Activated CD4-positive, alpha-beta T cell treated with anti-CD3 and anti-CD28 coated beads, Interleukin-2, Interleukin-4, amounts not matched to agents 100 ng/mL and 50 ng/mL, durations not matched to agents 16 hours and 8 hours (primary cell): Measurements from ENCODE around the gene MRPS18A.
A peak's percentile ranks its signal among the peaks of the same experiment; 100 is the strongest.
"Not testable (repeated sequence)": the region's sequence is repeated elsewhere in the genome, so short reads cannot be mapped to it uniquely, and the experiment has no call there.

Experiments
- DNase-seq: peaks from one replicate; pipeline ENCODE4 v3.0.0-alpha.2; 2020; ENCODE audit warnings: low spot score

Gene MRPS18A

DNA sequence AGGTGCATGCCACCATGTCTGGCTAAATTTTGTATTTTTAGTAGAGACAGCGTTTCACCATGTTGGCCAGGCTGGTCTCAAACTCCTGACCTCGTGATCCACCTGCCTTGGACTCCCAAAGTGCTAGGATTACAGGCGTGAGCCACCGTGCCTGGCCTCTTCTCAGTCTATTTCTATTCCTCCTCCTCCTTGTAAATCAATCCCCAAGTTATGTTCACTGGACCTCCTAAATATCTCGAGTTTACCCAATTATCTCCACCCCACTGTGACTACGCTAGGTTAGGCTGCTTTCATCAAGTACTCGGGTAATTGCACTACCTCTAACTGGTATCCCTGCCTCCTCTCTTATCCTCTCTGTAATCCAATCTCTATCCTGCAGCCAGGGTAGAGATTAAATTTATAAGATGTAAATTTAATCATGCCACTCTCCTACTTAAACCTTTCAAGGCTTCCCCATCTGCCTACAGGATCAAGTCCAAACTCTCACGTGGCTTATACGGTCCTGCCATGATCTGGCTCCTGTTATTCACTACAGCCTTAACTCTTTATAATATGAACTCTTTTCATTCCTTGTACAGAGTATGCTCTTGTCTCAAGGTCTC, 52.8 kb downstream of the MRPS18A start:
- no peak for DNase-seq

GRCh38 chr6:43633002-43633401, 54.6 kb downstream of the MRPS18A start:
- DNase-seq = not testable (repeated sequence)

DNA sequence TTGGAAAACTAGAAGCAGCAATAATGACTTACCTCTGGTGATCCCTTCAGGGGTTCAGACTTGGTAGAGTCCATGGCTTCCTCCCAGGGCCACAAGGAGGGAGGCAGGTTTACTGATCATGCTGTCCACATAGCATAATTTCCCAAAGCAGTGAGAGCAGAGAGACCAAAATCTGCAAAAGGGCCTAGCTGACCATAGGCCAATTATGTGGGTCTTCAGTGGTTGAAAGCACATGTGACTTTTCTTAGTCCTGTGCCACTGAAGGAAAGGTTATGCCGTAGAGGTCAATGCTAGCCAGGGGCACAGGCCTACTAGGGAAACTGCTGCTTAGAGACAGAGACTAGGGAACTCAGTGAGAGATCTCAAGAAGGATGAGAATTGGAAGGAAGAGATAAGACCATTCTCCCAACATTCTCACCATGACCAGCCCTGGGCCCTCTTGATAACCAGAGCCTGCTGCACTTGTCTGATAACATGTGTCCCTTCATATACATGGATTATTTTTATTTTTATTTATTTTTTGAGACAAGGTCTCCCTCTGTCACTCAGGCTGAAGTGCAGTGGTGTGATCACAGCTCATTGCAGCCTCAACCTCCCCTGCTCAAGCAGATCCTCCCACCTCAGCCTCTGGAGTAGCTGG, 56.5 kb downstream of the MRPS18A start:
- DNase-seq = no peak

DNA sequence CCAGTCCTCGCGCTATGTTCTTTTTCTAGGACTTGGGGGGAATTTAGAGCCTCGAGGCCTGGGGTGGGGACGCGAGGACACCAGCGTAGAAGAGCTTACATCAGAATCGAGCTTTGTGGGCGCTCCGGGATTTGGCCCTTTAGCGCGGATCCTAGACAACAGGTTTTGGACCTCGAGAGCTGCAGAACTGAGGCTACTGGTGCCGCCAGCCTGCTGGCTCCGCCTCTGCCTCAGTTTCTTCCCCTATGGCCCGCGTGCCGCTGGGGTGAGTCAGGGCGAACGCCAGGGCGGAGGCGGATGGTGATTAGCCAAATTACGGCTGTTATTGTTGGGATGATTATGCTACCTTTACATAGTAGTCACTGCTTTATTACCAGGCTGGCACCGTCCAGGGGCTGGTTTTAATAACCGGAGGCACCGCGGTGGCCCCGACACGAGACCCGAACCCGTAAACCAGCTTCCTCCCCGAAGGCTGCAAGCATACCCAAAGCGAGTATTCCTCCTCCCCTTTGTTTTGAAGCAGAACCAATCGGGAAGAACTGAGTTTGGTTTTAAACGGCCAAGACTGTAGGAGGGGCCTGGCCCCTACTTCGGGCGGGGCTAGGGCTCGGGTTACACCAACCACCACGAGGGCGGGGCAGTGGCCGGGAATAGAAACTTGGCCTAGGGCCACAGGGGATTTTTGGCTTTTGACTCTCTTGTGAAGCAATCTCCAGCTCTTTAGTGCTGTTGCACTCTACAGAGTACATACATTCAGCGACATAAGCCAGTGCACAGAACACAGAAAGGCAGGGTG, 57.9 kb downstream of the MRPS18A start:
- DNase-seq = peak; percentile 95

- peak; percentile 99 for DNase-seq
These were observed 58.5 kb downstream of the MRPS18A start, which contains the start of gene GTPBP2 for GRCh38 chr6:43629104-43629504. Gene GTPBP2 (minus strand): TSS chr6:43629264. CDS start chr6:43629162, 102 bp downstream.

DNA sequence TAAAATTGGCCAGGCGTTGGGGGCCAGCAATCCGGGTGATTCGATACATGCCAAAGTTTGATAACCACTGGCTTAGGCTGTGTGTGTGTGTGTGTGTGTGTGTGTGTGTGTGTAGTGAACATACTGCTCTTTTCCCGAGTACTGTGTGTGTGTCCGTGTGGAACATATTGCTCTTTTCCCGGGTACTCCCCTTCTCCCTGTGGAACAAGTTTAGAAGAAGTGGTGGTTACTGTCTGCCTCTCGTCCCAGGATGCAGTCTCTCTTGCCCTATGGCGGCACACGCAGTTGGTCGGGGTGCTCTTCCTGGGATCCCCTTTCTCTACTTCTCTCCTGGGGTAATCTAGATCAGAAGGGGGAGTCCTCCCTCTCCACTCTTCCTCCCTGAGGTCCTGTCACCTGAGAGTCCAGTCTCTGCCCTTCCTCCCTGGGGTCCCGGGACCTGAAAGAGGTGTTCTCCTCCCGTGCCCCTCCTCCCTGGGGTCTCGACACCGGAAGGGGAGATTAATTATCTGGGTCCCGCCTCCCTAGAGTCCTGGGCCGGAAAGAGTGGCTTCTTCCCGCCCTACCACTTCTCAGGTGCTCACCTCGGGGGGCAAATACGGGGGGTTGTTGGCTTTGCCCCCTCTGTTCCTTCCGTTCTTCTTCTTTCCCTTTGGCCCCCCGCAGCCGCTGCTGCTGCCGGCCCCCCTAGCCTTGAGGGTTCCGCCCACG, 59.0 kb downstream of the MRPS18A start:
- DNase-seq = peak; percentile 58

DNA sequence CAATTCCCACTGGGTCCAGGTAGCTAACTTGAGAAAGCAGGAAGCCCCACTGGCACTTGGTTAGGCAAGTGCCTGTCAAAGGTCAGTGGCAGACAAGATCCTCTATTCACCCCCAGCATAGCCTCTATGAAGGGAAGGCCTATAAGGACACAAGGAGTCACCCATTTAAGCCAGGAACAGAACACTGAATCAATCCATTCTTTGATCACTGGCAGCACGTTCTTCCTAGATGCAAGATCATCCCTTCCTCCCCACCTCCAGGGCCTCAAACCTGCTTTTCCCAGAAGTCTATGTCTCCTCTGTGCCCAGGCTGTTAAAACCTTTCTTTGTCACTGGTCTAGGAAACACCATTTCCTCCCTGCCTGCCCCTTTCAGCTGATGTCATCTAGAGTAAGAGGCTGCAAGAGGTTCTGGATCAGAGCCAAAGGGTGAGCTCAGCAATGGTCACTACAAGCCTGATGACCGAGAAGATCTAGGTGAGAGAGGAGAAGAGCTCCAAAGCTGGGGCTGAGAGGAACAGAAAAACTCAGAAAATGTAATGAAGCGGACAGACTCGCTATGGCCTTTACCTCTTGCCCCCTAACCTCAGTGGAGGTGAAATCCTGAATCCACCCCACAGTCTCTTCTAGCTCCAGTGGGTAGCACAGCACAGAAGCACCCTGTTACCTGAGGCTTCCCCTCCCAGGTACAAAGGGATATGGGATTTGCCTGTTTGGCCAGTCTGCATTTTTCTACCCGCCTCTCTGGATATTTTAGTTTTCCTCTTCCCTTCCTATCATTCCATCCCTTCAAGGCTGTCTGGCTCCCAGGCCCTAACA, 60.4 kb downstream of the MRPS18A start:
- DNase-seq = peak; percentile 28

GRCh38 chr6:43625393-43625992, 62.1 kb downstream of the MRPS18A start:
- no peak for DNase-seq

GRCh38 chr6:43624786-43625288, 62.8 kb downstream of the MRPS18A start:
- no peak for DNase-seq

GRCh38 chr6:43623880-43624785, 63.5 kb downstream of the MRPS18A start:
- no peak for DNase-seq

DNA sequence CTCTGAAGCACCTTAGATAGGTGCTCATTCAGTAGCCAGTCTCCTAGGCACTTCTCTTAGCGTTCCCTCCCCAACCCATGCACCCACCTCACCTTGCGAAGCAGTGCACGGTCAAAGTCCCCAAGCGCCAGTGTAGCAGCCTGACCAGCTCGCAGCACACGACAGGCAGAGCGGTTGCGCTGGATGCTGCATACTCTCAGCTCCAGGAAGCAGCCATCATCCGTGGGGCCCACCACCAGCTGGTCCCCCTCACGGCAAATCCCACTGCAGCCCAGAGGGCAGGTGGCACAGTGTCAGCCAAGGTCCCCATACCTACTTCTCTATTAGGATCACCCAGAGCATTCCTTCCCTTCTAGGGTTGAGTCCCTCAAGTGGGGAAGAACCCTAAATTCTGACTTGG, 65.0 kb downstream of the MRPS18A start:
- no peak for DNase-seq

DNA sequence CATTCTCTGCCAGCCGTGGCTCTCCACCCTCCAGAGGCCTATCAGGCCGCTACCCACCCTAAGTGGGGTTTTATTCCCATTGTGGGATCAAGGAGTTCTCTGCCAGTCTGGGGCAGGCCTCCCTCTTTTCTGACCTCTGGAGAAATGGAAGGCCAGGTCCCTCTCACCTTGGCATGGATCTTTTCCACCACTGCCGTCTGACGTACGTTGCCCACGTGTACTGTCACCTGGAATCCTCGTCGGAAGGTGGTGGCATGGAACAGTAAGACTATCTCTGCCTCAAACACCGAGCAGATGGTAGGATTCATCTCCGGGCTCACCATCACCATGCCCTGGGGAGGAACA, 65.8 kb downstream of the MRPS18A start:
- no peak for DNase-seq
